HL-60/S4 treated with phorbol 12-myristate 13-acetate at 8.2 ng/mL for 4 days and 3 days (cell line): ENCODE data around the gene GTF2B.
"Not testable (repeated sequence)": the region's sequence is repeated elsewhere in the genome, so short reads cannot be mapped to it uniquely, and the experiment has no call there.

Experiments used
- in situ Hi-C: fragments of 300-500 bp; cut with MboI; formaldehyde crosslinking; loops from 2 replicates; pipeline ENCODE4 v1.15.0; 2022; ENCODE audit warnings: low sequenced_read_pairs

GTF2B gene

GRCh38 chr1:88891318-88891950, at the start of gene GTF2B:
GTF2B (minus strand) TSS chr1:88891567; CDS start chr1:88891499, 68 bp downstream.
- in situ Hi-C loops = no loop called here

GRCh38 chr1:88938528-88938927, 47.2 kb upstream of the GTF2B start:
- in situ Hi-C loops = not testable (repeated sequence)

GRCh38 chr1:88936760-88937342, 45.5 kb upstream of the GTF2B start:
- in situ Hi-C loops = no loop called here

- in situ Hi-C loops = no loop called here
These were observed 44.8 kb upstream of the GTF2B start for GRCh38 chr1:88936223-88936523.

GRCh38 chr1:88935522-88936222, 44.3 kb upstream of the GTF2B start:
- in situ Hi-C loops = no loop called here

GRCh38 chr1:88930176-88930575, 38.8 kb upstream of the GTF2B start:
- in situ Hi-C loops = not testable (repeated sequence)

GRCh38 chr1:88923224-88923623, 31.9 kb upstream of the GTF2B start:
- in situ Hi-C loops = no loop called here

GRCh38 chr1:88922214-88922613, 30.8 kb upstream of the GTF2B start:
- in situ Hi-C loops = no loop called here

- in situ Hi-C loops = no loop called here
These were observed 29.5 kb upstream of the GTF2B start for GRCh38 chr1:88920845-88921244.

- in situ Hi-C loops = no loop called here
These were observed 26.1 kb upstream of the GTF2B start for GRCh38 chr1:88917321-88918025.

- in situ Hi-C loops = no loop called here
These were observed 25.5 kb upstream of the GTF2B start for GRCh38 chr1:88916883-88917282.

GRCh38 chr1:88911800-88912199, 20.4 kb upstream of the GTF2B start:
- in situ Hi-C loops = not testable (repeated sequence)

GRCh38 chr1:88911161-88911560, 19.8 kb upstream of the GTF2B start:
- in situ Hi-C loops = no loop called here

- in situ Hi-C loops = no loop called here
These were observed 19.0 kb upstream of the GTF2B start for GRCh38 chr1:88910401-88910800.

- in situ Hi-C loops = no loop called here
These were observed 9.5 kb upstream of the GTF2B start for GRCh38 chr1:88900883-88901282.

GRCh38 chr1:88897070-88897730, 5.8 kb upstream of the GTF2B start:
- in situ Hi-C loops = no loop called here

- in situ Hi-C loops = no loop called here
These were observed 1.1 kb upstream of the GTF2B start for GRCh38 chr1:88892357-88892877.

GRCh38 chr1:88891951-88892340, 579 bp upstream of the GTF2B start:
- in situ Hi-C loops = no loop called here

- in situ Hi-C loops = no loop called here
These were observed 513 bp downstream of the GTF2B start for GRCh38 chr1:88890791-88891317.

GRCh38 chr1:88890131-88890530, 1.2 kb downstream of the GTF2B start:
- in situ Hi-C loops = no loop called here

GRCh38 chr1:88888750-88889149, 2.6 kb downstream of the GTF2B start:
- in situ Hi-C loops = no loop called here
